ENCODE results near the gene RALGAPA2. TPM values are rescaled to one million over a fixed set of nuclear protein-coding genes. Genes with fewer than 3 reads are reported as not detected.

RALGAPA2 gene
- polyA plus RNA-seq, 1 of the 3 experiments (the other 2 are of a cell fraction): 1.0 TPM

- TF ChIP-seq JUND (IDR thresholded peaks at IDR 0.05): no peak
These were observed 187.2 kb downstream of the RALGAPA2 start (continued) for GRCh38 chr20:20525214-20525613.

- TF ChIP-seq ZBTB33 (IDR thresholded peaks at IDR 0.05; ENCODE audit: borderline replicate concordance, low read depth) (no peak), SIN3A (IDR thresholded peaks at IDR 0.05; ENCODE audit: borderline replicate concordance, low read depth, low read length) (no peak), CTCF (IDR thresholded peaks at IDR 0.05) (no peak), MXI1 (IDR thresholded peaks at IDR 0.05; ENCODE audit: low read depth, low read length) (no peak), GABPA (IDR thresholded peaks at IDR 0.05; ENCODE audit: low read depth) (no peak), RXRA (IDR thresholded peaks at IDR 0.05; ENCODE audit: borderline replicate concordance, low read depth) (no peak), FOSL2 (IDR thresholded peaks at IDR 0.05; ENCODE audit: borderline replicate concordance, low read depth) (no peak), USF2 (IDR thresholded peaks at IDR 0.05; ENCODE audit: borderline replicate concordance, low read depth, low read length) (no peak), CHD2 (IDR thresholded peaks at IDR 0.05; ENCODE audit: low read length, partially characterized antibody) (no peak), YY1 (IDR thresholded peaks at IDR 0.05; ENCODE audit: low read depth) (no peak), TEAD4 (IDR thresholded peaks at IDR 0.05; ENCODE audit: borderline replicate concordance, insufficient read depth) (no peak), JUND (IDR thresholded peaks at IDR 0.05) (no peak), REST (IDR thresholded peaks at IDR 0.05; ENCODE audit: low read depth, low read length) (no peak), SMC3 (IDR thresholded peaks at IDR 0.05; ENCODE audit: low read depth, low read length) (no peak), MEF2A (IDR thresholded peaks at IDR 0.05; ENCODE audit: borderline replicate concordance, low read depth) (no peak), NFIC (IDR thresholded peaks at IDR 0.05; ENCODE audit: borderline replicate concordance) (no peak)
- Histone ChIP-seq H2AFZ (ENCODE audit: low read depth) (no peak overlapping the region), H3K9me2 (no peaks in the 10 kb centered on the region), H3F3A (replicated peaks; ENCODE audit: insufficient read depth) (no peaks in the 10 kb centered on the region), H3K27ac (ENCODE audit: low read depth in 2 of 2, low read length in 1 of 2) (no peak overlapping the region), H3K36me3 (replicated peaks in 1 of 2; ENCODE audit: control insufficient read depth in 1 of 2, insufficient read depth in 2 of 2, low read length in 1 of 2) (no peaks in the 10 kb centered on the region), H4K20me1 (ENCODE audit: insufficient read depth) (no peaks in the 10 kb centered on the region), H3K4me1 (ENCODE audit: control insufficient read depth in 1 of 2, insufficient read depth in 2 of 2, low read depth in 1 of 2, low read length in 1 of 2) (no peaks in the 10 kb centered on the region; a peak in 1 of 4 replicates), H3K9ac (no peak overlapping the region), H3K79me2 (ENCODE audit: insufficient read depth) (no peaks in the 10 kb centered on the region), H3K9me3 (no peaks in the 10 kb centered on the region), H3K4me2 (no peak overlapping the region), H3K4me3 (ENCODE audit: low read depth in 2 of 2, low read length in 1 of 2) (no peak overlapping the region), H3K27me3 (ENCODE audit: insufficient read depth) (no peaks in the 10 kb centered on the region)
- ChIA-PET POLR2A (no interaction called here), CTCF (no interaction called here)
- WGBS (ENCODE audit: low lambda C conversion rate): 51% methylated on average over 2 of the region's 2 CpGs
- DNase-seq: no peak
These were observed 187.7 kb downstream of the RALGAPA2 start for GRCh38 chr20:20524756-20525155.
